Measurements from ENCODE around the gene SLC31A2.

The SLC31A2 gene

GRCh38 chr9:113151696-113152630 lies 1.2 kb downstream of the SLC31A2 start:
- no peak for DNase-seq

DNA sequence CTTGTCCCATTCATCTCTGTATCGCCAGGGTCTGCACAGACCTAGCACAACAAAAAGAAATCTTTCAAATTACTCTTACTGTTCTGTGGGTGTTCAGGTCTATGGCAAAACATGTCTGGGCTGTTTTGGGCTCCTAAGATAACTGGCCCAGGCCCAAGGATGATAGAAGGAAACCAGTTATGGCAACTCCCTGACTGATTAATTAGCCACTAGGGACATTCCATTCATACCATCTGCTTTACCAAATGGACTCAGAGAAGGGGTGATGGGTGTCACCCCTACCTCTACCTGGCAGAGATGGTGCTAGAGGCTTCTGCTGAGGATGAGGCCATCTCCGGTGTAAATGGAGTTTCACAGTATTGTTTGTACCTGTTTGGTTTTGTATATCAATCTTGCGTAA lies 1.9 kb downstream of the SLC31A2 start:
- DNase-seq: no peak

- DNase-seq: no peak
Observed at GRCh38 chr9:113153599-113153998, 2.8 kb downstream of the SLC31A2 start.

GRCh38 chr9:113154471-113154870 lies 3.7 kb downstream of the SLC31A2 start:
- no peak for DNase-seq

DNA sequence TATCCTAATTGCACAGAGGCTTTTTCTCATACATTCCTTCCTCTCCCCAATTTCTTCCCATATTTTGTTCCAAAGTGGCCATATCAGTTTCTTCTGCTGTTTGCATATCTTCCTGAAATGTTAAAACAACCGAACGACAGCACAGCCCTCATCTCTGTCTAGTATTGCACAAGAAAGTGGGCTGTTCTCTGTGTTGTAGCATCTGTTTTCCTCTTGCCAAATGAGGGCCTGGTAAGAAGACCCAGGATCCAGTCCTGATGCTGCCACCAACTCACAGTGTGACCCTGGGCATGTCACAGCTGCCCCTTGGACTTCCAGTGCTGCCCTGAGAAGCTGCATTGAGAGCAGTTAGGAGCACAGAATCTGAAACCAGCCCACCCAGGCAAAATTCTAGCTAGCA lies 4.1 kb downstream of the SLC31A2 start:
- DNase-seq: no peak

GRCh38 chr9:113155911-113156588 lies 5.2 kb downstream of the SLC31A2 start:
- DNase-seq: no peak

DNA sequence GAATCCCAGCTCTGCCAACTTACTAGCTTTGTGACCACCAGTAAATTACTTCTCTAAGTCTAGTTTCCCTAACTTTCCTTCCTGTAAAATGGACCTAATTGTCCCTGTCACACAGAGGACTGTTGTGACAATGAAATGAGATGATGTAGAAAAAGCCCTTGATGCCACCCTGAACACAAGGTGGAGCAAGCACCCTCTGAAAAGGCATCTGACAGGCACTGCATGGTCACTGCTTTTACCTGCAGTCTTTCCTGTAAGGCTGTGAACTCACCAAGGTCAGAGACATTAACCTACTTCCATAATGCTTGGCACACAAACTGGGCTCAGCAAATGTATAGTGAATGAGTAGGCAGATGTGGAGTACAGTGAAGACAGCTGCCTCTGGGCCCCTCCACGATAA lies 6.1 kb downstream of the SLC31A2 start:
- no peak for DNase-seq

GRCh38 chr9:113158446-113158845 lies 7.6 kb downstream of the SLC31A2 start:
- DNase-seq: no peak

DNA sequence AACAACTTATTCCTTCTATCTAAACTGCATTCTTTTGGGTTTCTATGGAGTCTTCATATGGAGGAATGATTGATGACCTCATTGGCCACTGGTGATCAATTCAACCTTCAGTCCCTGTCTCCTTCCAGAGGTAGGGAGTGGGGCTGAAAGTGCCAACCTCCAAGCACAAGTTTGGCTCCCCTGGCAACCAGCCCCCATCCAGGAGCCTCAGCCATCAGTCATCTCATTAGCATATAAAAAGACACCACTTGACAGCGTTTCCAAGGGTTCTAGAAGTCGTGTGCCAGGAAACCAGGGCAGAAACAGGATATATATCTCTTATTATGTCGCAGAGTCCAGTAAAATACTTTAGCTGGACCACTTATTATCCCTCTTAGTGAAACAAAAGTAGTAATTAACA lies 9.8 kb downstream of the SLC31A2 start:
- no peak for DNase-seq

GRCh38 chr9:113163001-113163400 lies 12.2 kb downstream of the SLC31A2 start:
- DNase-seq: no peak

DNA sequence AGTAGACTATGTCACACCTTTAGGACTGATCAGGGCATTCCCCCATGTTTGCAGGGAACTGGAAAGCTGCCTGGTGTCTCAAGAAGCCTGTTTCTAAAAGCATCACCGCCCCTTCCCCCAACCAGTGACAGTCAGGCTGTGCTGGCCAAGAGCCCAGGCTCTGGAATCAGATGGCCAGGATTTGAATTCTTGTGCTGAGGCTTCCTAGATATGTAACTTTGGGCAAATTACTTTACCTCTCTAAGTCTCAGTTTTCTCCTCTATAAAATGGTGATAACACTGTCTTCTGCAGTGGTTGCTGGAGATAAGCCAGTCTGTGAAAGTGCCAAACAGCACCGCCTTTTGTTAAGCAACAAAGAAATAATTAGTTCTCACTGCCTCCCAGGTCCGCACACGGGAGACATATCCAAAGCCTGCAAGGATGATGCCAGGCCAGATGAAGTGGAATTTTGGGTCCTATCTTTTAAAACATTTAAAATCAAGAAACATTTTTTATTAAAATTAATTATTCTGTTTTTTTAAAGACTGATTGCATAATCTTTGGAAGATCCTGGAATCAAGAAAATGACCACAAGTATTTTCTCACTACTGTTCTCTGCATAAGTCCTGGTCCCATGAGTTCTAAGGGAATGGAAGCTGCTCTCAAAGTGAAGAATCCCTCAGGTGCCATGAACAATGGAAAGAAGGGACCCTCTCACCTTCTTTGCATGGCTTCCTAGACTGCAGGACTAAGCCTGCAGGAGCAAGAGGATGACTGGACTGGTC lies 13.9 kb downstream of the SLC31A2 start:
- no peak for DNase-seq

DNA sequence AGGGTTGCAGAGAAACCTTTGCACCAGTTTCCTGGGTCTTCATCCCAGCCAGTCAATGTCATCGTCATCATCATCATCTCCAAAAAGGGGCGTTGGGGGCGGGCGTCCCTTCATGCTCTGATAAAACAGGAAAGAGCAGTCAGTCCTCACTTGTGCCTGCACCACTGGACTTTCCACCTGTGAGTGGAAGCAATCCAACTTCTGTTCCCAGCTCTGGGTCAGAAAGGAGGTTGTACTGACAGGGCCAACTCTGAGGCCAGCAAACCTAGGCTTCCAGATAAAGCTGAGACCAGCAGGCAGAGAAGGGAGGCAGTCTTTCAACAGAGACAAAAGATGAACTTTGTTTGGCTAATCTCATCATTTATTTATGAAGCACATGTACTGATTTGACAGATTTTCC lies 15.2 kb downstream of the SLC31A2 start:
- no peak for DNase-seq

DNA sequence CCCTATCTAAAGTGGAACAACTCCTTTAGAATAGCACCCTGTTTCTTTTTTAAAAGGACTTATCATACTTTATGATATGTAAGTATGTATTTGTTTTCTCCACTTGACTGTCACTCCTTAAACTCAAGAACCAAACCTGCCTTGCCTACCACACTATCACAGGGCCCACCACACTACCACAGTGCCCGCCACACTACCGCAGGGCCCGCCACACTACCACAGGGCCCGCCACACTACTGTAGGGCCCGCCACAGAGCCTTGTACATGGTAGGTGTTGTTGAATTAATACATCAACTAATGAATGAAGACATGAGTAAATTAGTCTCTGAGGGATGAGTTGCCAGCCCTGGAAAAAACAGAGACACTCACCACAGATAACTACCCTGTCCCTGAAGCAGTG lies 18.0 kb downstream of the SLC31A2 start:
- no peak for DNase-seq

DNA sequence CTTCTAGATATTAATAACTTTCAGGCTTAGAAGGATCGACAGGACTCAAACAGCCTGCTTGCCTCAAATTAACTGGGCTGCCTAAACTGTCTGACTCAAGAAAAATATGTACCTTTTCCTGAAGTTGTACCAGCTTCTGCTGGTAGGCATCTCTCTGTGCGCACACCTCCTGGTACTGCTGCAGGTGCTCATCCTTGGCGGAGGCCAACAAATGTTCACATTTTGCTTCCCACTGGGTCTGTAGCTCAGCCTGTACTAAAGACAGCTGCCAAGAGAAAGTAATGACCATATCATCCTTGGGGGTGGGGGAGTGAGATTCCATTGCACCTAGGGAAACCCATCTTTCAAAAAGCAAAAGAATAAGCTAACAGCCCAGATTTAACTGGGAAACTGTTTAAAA lies 22.5 kb downstream of the SLC31A2 start:
- DNase-seq: no peak

DNA sequence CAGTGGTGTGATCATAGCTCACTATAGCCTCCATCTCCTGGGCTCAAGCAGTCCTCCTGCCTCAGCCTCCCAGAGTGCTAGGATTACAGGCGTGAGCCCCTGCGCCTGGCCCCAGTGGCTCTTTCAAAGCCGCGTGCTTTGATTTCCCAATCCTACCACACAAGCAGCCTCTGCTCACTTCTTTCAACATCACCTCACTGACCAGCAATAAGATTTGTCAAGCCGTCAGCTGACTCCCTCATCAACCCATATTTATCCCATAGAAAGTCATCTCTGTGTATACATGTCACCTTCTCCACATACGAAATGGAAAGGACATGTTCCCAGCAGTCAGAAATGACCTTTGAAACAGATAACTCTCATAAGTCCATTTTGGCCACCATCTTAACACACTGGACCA lies 26.0 kb downstream of the SLC31A2 start:
- no peak for DNase-seq

DNA sequence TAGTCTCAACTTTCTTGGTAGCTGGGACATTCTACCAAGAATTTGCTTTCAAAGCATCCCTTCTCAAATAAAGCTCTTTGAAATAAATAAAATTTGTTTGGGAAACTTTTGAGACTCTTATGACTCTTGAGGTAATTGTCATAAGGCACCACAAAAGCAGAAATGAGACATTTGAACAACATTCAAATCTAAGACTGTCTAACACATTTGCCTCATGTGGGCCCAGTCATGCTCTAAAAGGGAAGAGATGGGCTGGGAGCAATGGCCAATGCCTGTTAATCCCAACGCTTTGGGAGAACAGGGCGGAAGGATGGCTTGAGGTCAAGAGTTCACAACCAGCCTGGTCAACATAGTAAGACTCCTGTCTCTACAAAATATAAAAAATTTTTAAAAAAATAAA lies 26.4 kb downstream of the SLC31A2 start:
- no peak for DNase-seq

DNA sequence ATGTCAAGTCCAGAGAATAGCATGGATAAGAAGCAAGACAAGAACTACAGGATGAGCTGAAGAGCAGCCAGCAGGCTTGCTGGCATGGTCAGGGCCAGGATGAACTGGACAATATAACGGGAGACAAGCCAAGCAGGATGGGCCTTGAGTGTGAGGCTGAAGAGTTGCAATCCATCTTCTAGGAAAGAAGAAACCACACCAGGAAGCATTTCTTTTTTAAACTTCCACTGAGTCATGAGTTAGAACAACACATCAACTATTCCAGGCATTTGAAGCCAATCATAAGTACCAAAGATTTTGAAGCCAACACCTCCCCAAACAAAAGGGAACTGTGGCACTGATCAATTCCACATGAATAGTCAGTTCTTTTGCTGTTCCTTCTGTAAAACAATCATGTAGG lies 27.3 kb downstream of the SLC31A2 start:
- DNase-seq: no peak

DNA sequence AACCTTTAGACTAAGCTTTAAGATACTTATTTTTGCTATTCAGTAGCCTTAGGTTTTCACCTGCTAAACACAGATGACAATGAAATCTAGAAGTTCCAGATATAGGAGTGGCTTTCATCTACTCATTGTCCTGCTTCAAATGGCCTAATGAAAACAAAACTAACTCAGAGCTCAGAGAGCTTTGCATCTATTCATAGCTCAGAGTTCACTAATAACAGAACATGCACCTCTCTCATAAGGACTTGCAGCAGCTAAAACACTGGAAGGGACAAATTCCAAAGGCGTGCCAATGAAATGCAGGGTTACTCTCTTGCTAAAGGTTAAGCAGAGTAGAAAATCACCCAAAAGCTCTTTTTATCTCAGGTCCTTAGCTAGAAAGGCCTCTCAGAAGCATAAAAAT lies 29.0 kb downstream of the SLC31A2 start:
- DNase-seq: no peak

GRCh38 chr9:113181165-113181564 lies 30.4 kb downstream of the SLC31A2 start:
- DNase-seq: no peak

DNA sequence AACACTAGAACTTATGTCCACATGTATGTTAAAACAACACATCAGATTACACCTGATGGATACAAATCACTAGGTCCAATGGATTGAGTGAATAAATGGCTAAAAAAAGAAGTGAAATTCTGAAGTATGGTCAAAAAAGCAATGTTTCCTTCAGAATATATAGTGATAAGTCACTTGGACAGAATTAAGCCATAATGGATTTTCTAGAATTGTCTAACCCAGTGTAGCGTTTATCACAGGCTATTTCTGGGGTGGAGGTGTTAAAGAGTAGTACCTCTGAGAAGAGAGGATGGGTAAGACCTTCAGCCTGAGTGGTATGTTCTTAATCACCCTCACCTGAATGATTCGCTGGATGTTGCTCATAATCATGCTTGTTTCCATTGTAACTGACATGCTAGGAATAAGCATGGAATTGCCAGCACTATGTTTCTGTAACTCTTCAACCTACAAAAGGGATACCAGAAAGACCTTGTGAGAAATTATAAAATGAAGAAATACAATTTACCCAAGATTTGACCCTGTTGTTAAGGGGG lies 33.2 kb downstream of the SLC31A2 start:
- no peak for DNase-seq

GRCh38 chr9:113184539-113184938 lies 33.7 kb downstream of the SLC31A2 start:
- DNase-seq: no peak

GRCh38 chr9:113185271-113185670 lies 34.5 kb downstream of the SLC31A2 start:
- DNase-seq: no peak

DNA sequence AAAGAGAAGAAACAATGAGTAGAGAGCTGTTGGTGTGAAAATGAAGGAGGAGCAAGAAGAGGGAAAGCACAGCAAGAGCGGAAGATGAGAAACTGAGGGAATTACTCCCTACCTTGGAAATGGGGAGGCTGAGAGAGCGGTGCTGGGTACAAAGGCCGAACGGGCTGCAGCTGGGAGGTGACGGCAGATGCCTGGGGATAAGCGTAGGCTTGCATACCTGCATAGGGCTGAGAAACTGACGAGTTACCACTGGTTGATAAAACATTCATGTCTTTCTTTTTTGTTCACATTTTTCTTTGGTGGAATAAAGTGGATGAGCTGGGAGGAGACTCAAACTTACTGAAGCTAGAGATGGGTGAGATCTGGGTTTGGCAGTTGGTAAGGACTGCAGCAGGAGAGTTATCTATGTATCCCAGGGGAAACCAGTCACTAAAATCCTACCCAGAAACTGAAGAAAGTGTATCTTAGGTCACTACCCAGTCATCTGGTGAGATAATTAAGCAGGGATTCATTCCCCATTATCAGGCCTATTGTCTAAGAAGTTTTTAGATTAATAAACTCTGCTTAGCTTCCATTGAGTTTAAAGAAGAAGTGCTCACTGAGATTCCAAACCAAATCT lies 35.4 kb downstream of the SLC31A2 start:
- no peak for DNase-seq
